Skin epidermis (tissue), 12 donors: ENCODE results near the gene C1orf122.

Source experiments
- H3K27ac ChIP-seq, 21 experiments: fragments of 200-600 bp; sonication (generic) in 11 of 21; one replicate each; pipeline ENCODE4 v1.5.0; 2020; ENCODE audit warnings: mild to moderate bottlenecking in 3 of 21, inconsistent platforms in 2 of 21, moderate library complexity in 2 of 21
- H3K4me3 ChIP-seq, 7 experiments: fragments of 200-600 bp; sonication (generic) in 2 of 7; one replicate each; pipeline ENCODE4 v1.5.0; 2020; ENCODE audit warnings: inconsistent platforms in 2 of 7, mild to moderate bottlenecking in 2 of 7, moderate library complexity in 1 of 7

The C1orf122 gene

GRCh38 chr1:37795340-37796125 lies 12.1 kb upstream of the C1orf122 start:
- no peak overlapping the region for H3K27ac ChIP-seq
- H3K4me3 ChIP-seq = no peak overlapping the region

- Histone ChIP-seq H3K27ac (no peak overlapping the region), H3K4me3 (no peak overlapping the region)
Observed at GRCh38 chr1:37797750-37798345, 9.7 kb upstream of the C1orf122 start.

- H3K4me3 ChIP-seq = no peak overlapping the region
- no peak overlapping the region for H3K27ac ChIP-seq
Observed at GRCh38 chr1:37802439-37802838, 5.2 kb upstream of the C1orf122 start.

- peak overlapping the region; percentile 66 to 97 (median 95) for H3K27ac ChIP-seq
- peak overlapping the region; percentile 55 to 89 (median 70) for H3K4me3 ChIP-seq
Observed at GRCh38 chr1:37807220-37807554, 403 bp upstream of the C1orf122 start.

- Histone ChIP-seq H3K4me3 (peak overlapping the region; percentile 55 to 89 (median 70)), H3K27ac (peak overlapping the region; percentile 66 to 97 (median 95))
Observed at GRCh38 chr1:37808369-37809319, 1.1 kb downstream of the C1orf122 start.

- Histone ChIP-seq H3K4me3 (no peak overlapping the region), H3K27ac (peak overlapping the region in 2 of 21 experiments; percentile 7 to 97)
Observed at GRCh38 chr1:37809942-37810341, 2.4 kb downstream of the C1orf122 start.

- Histone ChIP-seq H3K27ac (peak overlapping the region in 1 of 21 experiments; percentile 53), H3K4me3 (no peak overlapping the region)
Observed at GRCh38 chr1:37811027-37811655, 3.6 kb downstream of the C1orf122 start.

- Histone ChIP-seq H3K27ac (no peak overlapping the region), H3K4me3 (no peak overlapping the region)
Observed at GRCh38 chr1:37813529-37814145, 6.0 kb downstream of the C1orf122 start.

GRCh38 chr1:37814252-37814651 lies 6.7 kb downstream of the C1orf122 start:
- no peak overlapping the region for H3K27ac ChIP-seq
- no peak overlapping the region for H3K4me3 ChIP-seq

- Histone ChIP-seq H3K27ac (peak overlapping the region in 1 of 21 experiments; percentile 10), H3K4me3 (no peak overlapping the region)
Observed at GRCh38 chr1:37817481-37817880, 9.9 kb downstream of the C1orf122 start.

GRCh38 chr1:37821481-37821880 lies 13.9 kb downstream of the C1orf122 start:
- Histone ChIP-seq H3K4me3 (no peak overlapping the region), H3K27ac (no peak overlapping the region)

GRCh38 chr1:37822906-37823815 lies 15.6 kb downstream of the C1orf122 start:
- no peak overlapping the region for H3K27ac ChIP-seq

GRCh38 chr1:37824001-37824400 lies 16.4 kb downstream of the C1orf122 start:
- no peak overlapping the region for H3K4me3 ChIP-seq
- H3K27ac ChIP-seq = no peak overlapping the region

More at GRCh38 chr1:37822906-37823815, 15.6 kb downstream of the C1orf122 start:
- no peak overlapping the region for H3K4me3 ChIP-seq

- no peak overlapping the region for H3K4me3 ChIP-seq
- H3K27ac ChIP-seq = peak overlapping the region in 3 of 21 experiments; percentile 29 to 45 (median 37)
Observed at GRCh38 chr1:37825506-37825905, 17.9 kb downstream of the C1orf122 start.

- no peak overlapping the region for H3K4me3 ChIP-seq
- no peak overlapping the region for H3K27ac ChIP-seq
Observed at GRCh38 chr1:37828410-37829074, 21.0 kb downstream of the C1orf122 start.

GRCh38 chr1:37831109-37831508 lies 23.5 kb downstream of the C1orf122 start:
- Histone ChIP-seq H3K4me3 (no peak overlapping the region), H3K27ac (no peak overlapping the region)

GRCh38 chr1:37831809-37832208 lies 24.2 kb downstream of the C1orf122 start:
- no peak overlapping the region for H3K27ac ChIP-seq
- no peak overlapping the region for H3K4me3 ChIP-seq

- Histone ChIP-seq H3K27ac (no peak overlapping the region), H3K4me3 (no peak overlapping the region)
Observed at GRCh38 chr1:37836788-37837187, 29.2 kb downstream of the C1orf122 start.
